ENCODE data around the gene CAMTA1. TPM values are rescaled to one million over a fixed set of nuclear protein-coding genes. Genes with fewer than 3 reads are reported as not detected.

CAMTA1 gene
- total RNA-seq, 2 experiments from 2014 or later, result 43.3 to 46.0 TPM

- no peak overlapping the region for H3K4me3 Mint-ChIP-seq
- POLR2A ChIA-PET, result no interaction called here
- H3K27ac Mint-ChIP-seq, result no peak overlapping the region
- ATAC-seq (no peak), DNase-seq (no peak)
- no peaks in the 10 kb centered on the region for H3K4me1 Mint-ChIP-seq (ENCODE audit: low read depth)
- H3K36me3 Mint-ChIP-seq (ENCODE audit: low read depth), result no peaks in the 10 kb centered on the region
- H3K27me3 Mint-ChIP-seq (ENCODE audit: low read depth), result no peaks in the 10 kb centered on the region
- no peaks in the 10 kb centered on the region for H3K9me3 Mint-ChIP-seq (ENCODE audit: insufficient read depth)
- CTCF ChIA-PET, result no interaction called here
These were observed 859.9 kb downstream of the CAMTA1 start for GRCh38 chr1:7644961-7645750.

GRCh38 chr1:7645751-7646048, 860.4 kb downstream of the CAMTA1 start:
- Mint-ChIP-seq H3K9me3 (ENCODE audit: insufficient read depth) (no peaks in the 10 kb centered on the region), H3K36me3 (ENCODE audit: low read depth) (no peaks in the 10 kb centered on the region), H3K27ac (no peak overlapping the region), H3K4me3 (no peak overlapping the region), H3K4me1 (ENCODE audit: low read depth) (no peaks in the 10 kb centered on the region), H3K27me3 (ENCODE audit: low read depth) (no peaks in the 10 kb centered on the region)
- DNase-seq, result no peak
- ATAC-seq, result no peak
- POLR2A ChIA-PET, result no interaction called here
- CTCF ChIA-PET, result no interaction called here

GRCh38 chr1:7646164-7646563, 860.9 kb downstream of the CAMTA1 start:
- DNase-seq (no peak), ATAC-seq (no peak)
- POLR2A ChIA-PET, result no interaction called here
- H3K4me1 Mint-ChIP-seq (ENCODE audit: low read depth), result no peaks in the 10 kb centered on the region
- H3K27me3 Mint-ChIP-seq (ENCODE audit: low read depth), result no peaks in the 10 kb centered on the region
- H3K36me3 Mint-ChIP-seq (ENCODE audit: low read depth), result no peaks in the 10 kb centered on the region
- CTCF ChIA-PET, result no interaction called here
- no peaks in the 10 kb centered on the region for H3K9me3 Mint-ChIP-seq (ENCODE audit: insufficient read depth)
- no peak overlapping the region for H3K4me3 Mint-ChIP-seq
- H3K27ac Mint-ChIP-seq, result no peak overlapping the region

- Mint-ChIP-seq H3K4me1 (ENCODE audit: low read depth) (no peaks in the 10 kb centered on the region), H3K27ac (no peak overlapping the region), H3K36me3 (ENCODE audit: low read depth) (no peaks in the 10 kb centered on the region), H3K4me3 (no peak overlapping the region), H3K9me3 (ENCODE audit: insufficient read depth) (no peaks in the 10 kb centered on the region), H3K27me3 (ENCODE audit: low read depth) (no peaks in the 10 kb centered on the region)
- POLR2A ChIA-PET, result no interaction called here
- peak; percentile 71 for DNase-seq
- CTCF ChIA-PET, result interaction anchor here (0.7 to 1.6 kb wide), 6 partner anchors 14 to 605 kb away, joined by 3 to 8 read pairs (median 3); no protein-coding TSS in a partner anchor
- peak; percentile 71 for ATAC-seq
These were observed 862.0 kb downstream of the CAMTA1 start for GRCh38 chr1:7646981-7647901.

GRCh38 chr1:7648761-7649384, 863.6 kb downstream of the CAMTA1 start:
- POLR2A ChIA-PET, result no interaction called here
- CTCF ChIA-PET, result interaction anchor here (1.3 to 1.6 kb wide), 2 partner anchors 16 to 606 kb away, joined by 3 to 8 read pairs; no protein-coding TSS in a partner anchor

GRCh38 chr1:7650801-7651200, 865.5 kb downstream of the CAMTA1 start:
- Mint-ChIP-seq H3K9me3 (ENCODE audit: insufficient read depth) (no peaks in the 10 kb centered on the region), H3K4me1 (ENCODE audit: low read depth) (no peaks in the 10 kb centered on the region), H3K4me3 (no peak overlapping the region), H3K27ac (no peak overlapping the region), H3K27me3 (ENCODE audit: low read depth) (no peaks in the 10 kb centered on the region), H3K36me3 (ENCODE audit: low read depth) (no peaks in the 10 kb centered on the region)
- no peak for DNase-seq
- ChIA-PET CTCF (no interaction called here), POLR2A (no interaction called here)
- ATAC-seq, result no peak

More at GRCh38 chr1:7648761-7649384, 863.6 kb downstream of the CAMTA1 start:
- Mint-ChIP-seq H3K9me3 (ENCODE audit: insufficient read depth) (no peaks in the 10 kb centered on the region), H3K4me1 (ENCODE audit: low read depth) (no peaks in the 10 kb centered on the region), H3K27me3 (ENCODE audit: low read depth) (no peaks in the 10 kb centered on the region), H3K36me3 (ENCODE audit: low read depth) (no peaks in the 10 kb centered on the region), H3K27ac (no peak overlapping the region), H3K4me3 (no peak overlapping the region)
- no peak for DNase-seq
- ATAC-seq, result no peak

GRCh38 chr1:7651203-7651602, 865.9 kb downstream of the CAMTA1 start:
- H3K27me3 Mint-ChIP-seq (ENCODE audit: low read depth), result no peaks in the 10 kb centered on the region
- H3K9me3 Mint-ChIP-seq (ENCODE audit: insufficient read depth), result no peaks in the 10 kb centered on the region
- ChIA-PET CTCF (no interaction called here), POLR2A (no interaction called here)
- H3K36me3 Mint-ChIP-seq (ENCODE audit: low read depth), result no peaks in the 10 kb centered on the region
- no peak overlapping the region for H3K4me3 Mint-ChIP-seq
- DNase-seq (no peak), ATAC-seq (no peak)
- no peak overlapping the region for H3K27ac Mint-ChIP-seq
- H3K4me1 Mint-ChIP-seq (ENCODE audit: low read depth), result no peaks in the 10 kb centered on the region

- no peaks in the 10 kb centered on the region for H3K27me3 Mint-ChIP-seq (ENCODE audit: low read depth)
- no peaks in the 10 kb centered on the region for H3K9me3 Mint-ChIP-seq (ENCODE audit: insufficient read depth)
- POLR2A ChIA-PET, result no interaction called here
- H3K36me3 Mint-ChIP-seq (ENCODE audit: low read depth), result no peaks in the 10 kb centered on the region
- DNase-seq (no peak), ATAC-seq (no peak)
- no peak overlapping the region for H3K27ac Mint-ChIP-seq
- CTCF ChIA-PET, result no interaction called here
- no peak overlapping the region for H3K4me3 Mint-ChIP-seq
- no peaks in the 10 kb centered on the region for H3K4me1 Mint-ChIP-seq (ENCODE audit: low read depth)
These were observed 866.8 kb downstream of the CAMTA1 start for GRCh38 chr1:7652061-7652460.

GRCh38 chr1:7652515-7653098, 867.4 kb downstream of the CAMTA1 start:
- CTCF ChIA-PET, result no interaction called here
- Mint-ChIP-seq H3K27me3 (ENCODE audit: low read depth) (no peaks in the 10 kb centered on the region), H3K9me3 (ENCODE audit: insufficient read depth) (no peaks in the 10 kb centered on the region), H3K4me3 (no peak overlapping the region), H3K27ac (no peak overlapping the region), H3K4me1 (ENCODE audit: low read depth) (no peaks in the 10 kb centered on the region), H3K36me3 (ENCODE audit: low read depth) (no peaks in the 10 kb centered on the region)
- POLR2A ChIA-PET, result no interaction called here
- DNase-seq (no peak), ATAC-seq (no peak)

- Mint-ChIP-seq H3K27me3 (ENCODE audit: low read depth) (no peaks in the 10 kb centered on the region), H3K36me3 (ENCODE audit: low read depth) (no peaks in the 10 kb centered on the region), H3K4me3 (no peak overlapping the region), H3K4me1 (ENCODE audit: low read depth) (no peaks in the 10 kb centered on the region), H3K9me3 (ENCODE audit: insufficient read depth) (no peaks in the 10 kb centered on the region), H3K27ac (no peak overlapping the region)
- DNase-seq, result no peak
- CTCF ChIA-PET, result interaction anchor here (1.6 kb wide), 1 partner anchor 14 kb away, joined by 6 read pairs; no protein-coding TSS in a partner anchor
- POLR2A ChIA-PET, result no interaction called here
- no peak for ATAC-seq
These were observed 869.5 kb downstream of the CAMTA1 start for GRCh38 chr1:7654725-7655124.

GRCh38 chr1:7655354-7655753, 870.1 kb downstream of the CAMTA1 start:
- no peaks in the 10 kb centered on the region for H3K4me1 Mint-ChIP-seq (ENCODE audit: low read depth)
- no peak overlapping the region for H3K27ac Mint-ChIP-seq
- H3K4me3 Mint-ChIP-seq, result no peak overlapping the region
- ChIA-PET CTCF (no interaction called here), POLR2A (no interaction called here)
- no peaks in the 10 kb centered on the region for H3K36me3 Mint-ChIP-seq (ENCODE audit: low read depth)
- ATAC-seq (no peak), DNase-seq (no peak)
- H3K27me3 Mint-ChIP-seq (ENCODE audit: low read depth), result no peaks in the 10 kb centered on the region
- H3K9me3 Mint-ChIP-seq (ENCODE audit: insufficient read depth), result no peaks in the 10 kb centered on the region
